Fibroblast of lung (primary cell): ENCODE measurements around the gene ITK.

Experiments
- CTCF ChIP-seq, 2 donors: IDR thresholded peaks in 1 of 2; conservative IDR thresholded peaks in 1 of 2; 1 replicate in 1 of 2; 2 replicates in 1 of 2; pipeline ENCODE4 v1.5.1; 2011 to 2012; ENCODE audit warnings: low read length in 2 of 2, control low read depth in 1 of 2, inconsistent platforms in 1 of 2, low read depth in 1 of 2, mild to moderate bottlenecking in 1 of 2
- EZH2 ChIP-seq: IDR thresholded peaks from 2 replicates; pipeline ENCODE4 v1.5.1; 2012; ENCODE audit warnings: low read length, control low read depth, mild to moderate bottlenecking; ENCODE audit errors: missing control alignments

GRCh38 chr5:157130925-157131324 is 49.7 kb upstream of the ITK start:
- TF ChIP-seq CTCF (conservative IDR thresholded peaks at IDR 0.05 in 1 of 2, IDR thresholded peaks at IDR 0.05 in 1 of 2; ENCODE audit: low read depth in 1 of 2, low read length in 2 of 2) = no peak
- no peak for TF ChIP-seq EZH2
